GM19193 (cell line): ENCODE data around the gene POLG.

Experiments used
- POLR2A ChIP-seq: IDR thresholded peaks from 4 replicates; pipeline ENCODE4 v1.6.1; 2011; ENCODE audit not compliant: insufficient read depth, insufficient read length; ENCODE audit errors: extremely low read depth

The POLG gene

DNA sequence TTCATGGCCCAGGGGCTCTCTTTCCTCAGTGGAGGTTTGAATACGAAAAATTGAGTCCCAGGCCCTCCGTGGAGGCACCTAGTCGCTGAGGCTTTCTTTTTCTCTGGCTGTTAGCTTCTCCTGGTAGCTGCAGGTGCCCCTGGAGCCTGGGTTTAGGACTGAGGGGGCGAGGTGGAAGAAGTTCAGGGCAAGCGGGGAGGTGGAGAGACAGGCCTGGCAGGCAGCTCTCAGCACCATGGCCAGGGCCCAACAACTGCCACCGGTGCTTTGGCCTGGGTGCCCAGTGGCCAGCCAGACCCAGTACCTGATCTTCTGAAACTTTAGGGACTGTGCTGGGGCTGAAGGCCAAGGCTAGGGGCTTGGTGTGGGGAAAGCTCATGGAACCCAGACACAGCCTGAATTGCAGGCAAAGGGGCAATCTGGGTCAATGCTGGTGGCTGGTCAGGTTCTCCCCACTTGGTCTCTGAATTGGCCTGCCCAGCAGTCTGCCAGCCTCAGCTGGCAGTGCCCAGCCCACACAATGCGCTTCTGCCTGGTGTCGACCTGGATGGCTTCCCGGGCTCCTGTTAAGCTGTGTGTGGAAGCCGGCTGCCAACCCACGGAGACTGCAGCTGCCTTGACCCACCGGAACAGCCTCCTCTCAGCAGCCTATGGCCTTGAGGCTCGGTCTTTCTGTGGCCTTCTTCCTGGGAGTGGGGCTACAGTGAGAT, 30.3 kb upstream of the POLG start:
- no peak for TF ChIP-seq POLR2A

- TF ChIP-seq POLR2A = no peak
Observed at GRCh38 chr15:89364341-89364740, 29.7 kb upstream of the POLG start.

GRCh38 chr15:89363770-89364169, 29.1 kb upstream of the POLG start:
- TF ChIP-seq POLR2A = no peak

DNA sequence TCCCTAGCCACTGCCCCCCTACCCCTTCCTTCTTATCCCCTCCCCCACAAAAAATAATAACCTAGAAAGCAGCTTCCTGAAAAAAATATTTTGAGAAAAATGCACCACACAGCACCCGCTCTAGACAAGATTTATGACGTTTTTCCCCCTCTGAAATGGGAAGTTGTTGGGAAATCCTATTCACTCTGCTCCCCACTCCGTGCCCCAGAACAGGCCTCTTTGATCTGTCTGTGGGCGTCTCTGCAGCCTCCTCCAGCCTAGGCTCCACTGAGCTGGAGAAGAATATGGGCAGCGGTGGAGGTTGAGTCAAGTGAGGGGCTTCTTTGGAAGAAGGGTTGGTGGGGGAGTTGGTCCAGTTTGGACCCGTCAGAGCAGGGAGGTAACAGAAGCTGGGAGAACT, 28.5 kb upstream of the POLG start:
- no peak for TF ChIP-seq POLR2A

DNA sequence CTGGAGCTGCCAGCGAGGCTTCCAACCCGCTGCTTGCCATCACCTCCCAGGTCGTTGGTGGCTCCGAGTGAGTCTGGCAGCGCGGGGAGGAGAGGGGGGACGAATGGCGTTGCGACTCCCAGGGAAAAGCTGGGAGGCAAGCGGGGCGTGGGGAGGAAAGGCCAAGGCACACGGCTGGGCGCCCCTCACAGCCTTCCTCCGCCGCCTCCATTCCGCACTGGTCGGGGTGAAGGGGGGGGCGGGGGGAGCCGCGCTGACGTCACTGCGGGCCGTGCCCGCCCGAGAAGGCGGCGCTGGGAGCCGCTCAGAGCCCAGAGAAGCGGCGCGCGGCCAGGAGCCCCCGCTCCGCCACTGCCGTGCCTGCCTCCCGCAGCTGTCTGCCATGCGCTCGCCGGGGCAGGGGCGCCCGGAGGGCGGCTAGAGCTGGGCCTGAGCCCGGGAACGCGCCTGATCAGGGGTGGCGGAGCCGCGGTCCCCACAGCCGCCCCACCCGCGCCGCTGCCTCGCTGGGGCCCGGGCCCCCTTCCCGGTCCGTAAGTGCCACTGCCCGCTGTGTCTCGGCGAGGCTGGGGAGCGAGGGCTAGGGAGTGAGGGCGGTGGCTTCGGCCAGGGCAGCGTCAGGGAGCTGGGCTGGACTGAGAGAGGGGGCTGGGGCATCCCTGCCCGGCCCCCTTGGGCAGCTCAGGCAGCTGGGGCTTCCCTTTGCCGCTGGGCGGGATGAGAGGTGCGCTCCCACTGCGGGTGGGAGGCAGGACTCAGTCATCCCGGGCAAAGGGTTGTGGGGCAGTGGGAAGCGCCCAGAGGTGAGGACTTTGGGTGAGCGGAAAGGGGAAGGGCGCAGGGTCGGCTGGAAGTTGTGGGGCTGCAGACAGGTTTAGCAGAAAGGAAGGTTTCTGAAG, 27.8 kb upstream of the POLG start:
- no peak for TF ChIP-seq POLR2A

DNA sequence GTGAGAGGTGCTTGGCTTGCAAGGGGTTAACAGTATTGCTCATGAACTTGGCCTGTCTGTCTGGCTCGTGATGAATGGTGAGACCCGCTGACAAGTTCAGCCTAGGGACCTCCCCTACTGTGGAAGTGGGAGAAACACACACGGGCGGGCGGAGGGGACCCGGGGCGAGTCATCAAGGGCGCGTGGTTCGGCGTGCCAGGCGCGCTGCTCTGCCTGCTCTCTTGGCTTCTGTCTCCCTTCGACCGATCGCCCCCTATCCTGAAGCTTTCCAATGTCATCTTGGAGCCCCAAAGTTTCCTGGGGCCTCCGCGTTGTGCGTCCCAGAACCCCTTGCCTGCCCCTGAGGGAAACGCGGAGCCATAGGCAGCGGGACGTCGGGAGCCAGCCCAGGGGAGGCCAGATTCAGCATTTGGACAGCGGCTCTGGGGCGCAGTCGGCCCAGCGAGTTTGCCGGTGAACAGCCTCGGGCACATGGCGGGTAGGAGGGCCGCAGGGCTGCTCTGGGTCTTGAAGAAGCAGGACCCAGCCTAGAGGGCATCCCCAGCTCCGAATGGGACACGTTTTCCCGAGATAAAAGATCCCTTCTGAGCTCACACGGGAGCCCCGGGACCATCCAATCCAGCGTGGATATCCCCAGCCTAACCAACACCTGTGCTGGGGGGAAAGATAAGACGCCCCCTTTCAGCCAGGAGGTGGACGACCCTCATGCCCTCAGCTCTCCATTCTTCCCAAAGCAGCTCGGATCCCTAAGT, 27.0 kb upstream of the POLG start:
- no peak for TF ChIP-seq POLR2A

DNA sequence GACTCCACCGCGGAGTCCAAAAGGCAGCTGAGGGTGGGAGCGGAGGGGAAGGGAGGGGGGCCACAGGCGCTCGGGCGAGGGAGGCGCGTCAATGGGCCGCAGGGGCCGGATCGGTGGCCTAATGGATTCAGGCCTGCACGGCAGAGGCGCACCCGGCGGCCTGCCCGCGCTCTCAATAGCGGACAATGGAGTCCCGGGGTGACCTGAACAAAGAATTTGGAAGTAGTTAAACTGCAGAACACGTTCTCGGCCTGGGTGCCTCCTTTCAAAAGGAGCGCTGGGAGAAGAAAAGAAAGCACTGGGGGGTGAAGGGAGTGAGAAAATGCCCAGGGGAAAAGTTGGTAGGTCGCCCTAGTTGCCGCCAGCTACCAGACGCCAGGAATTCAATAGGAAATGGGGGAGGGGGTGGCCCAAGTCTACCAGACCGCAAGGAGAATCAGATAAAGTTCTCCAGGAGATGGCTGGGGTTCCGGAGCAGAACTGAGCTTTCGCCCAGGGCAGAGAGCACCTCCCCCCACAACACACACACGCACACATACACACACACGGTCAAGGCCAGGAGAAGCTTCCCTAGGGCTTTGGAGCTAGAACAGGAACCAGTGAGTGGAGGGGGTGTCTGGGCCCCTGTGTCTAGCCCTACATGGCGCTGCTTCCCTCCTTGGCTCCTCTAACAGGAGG, 25.8 kb upstream of the POLG start:
- TF ChIP-seq POLR2A = no peak

DNA sequence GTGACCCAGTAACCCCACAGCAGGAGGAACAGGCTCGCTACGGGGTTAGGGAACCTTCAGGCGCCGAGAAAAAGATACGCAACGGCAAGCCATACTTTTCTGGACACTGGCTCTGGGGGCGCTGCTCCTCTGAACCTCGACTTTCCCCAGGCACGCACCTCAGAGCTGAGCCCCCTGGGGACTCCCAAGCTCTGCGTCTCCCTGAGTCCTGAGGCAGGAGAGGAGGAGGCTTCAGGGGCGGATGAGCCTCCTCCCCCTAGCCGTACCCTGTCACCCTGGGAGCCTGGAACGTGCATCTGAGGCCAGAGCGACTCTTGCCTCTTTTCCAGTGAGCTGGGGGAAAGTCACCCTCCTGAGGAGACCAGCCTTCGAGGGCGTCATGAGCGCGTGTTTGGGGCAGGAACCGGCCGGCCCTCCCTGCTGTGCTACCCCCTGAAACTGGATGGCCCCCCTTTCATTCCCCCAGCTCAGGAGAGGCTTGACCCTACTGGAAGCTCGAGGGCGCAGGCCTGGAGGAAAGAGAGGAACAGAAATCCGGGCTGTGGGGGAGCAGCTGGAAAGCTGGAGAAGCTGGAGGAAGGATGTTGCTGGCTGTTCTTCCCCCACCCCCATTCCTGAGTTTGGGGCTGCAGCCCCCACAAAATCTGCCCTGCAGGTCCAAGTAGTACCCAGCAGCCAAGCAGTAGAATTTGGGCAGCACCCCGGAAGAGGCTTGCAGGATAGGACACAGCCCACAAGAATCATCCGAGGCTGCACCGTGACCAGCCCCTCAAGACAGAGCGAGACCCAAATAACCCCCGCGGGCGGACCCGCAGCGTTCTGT, 25.1 kb upstream of the POLG start:
- no peak for TF ChIP-seq POLR2A

- TF ChIP-seq POLR2A = no peak
Observed at GRCh38 chr15:89358755-89359439, 24.3 kb upstream of the POLG start.

- TF ChIP-seq POLR2A = no peak
Observed at GRCh38 chr15:89358435-89358754, 23.8 kb upstream of the POLG start.

- no peak for TF ChIP-seq POLR2A
Observed at GRCh38 chr15:89356634-89357298, 22.1 kb upstream of the POLG start.

GRCh38 chr15:89353991-89354390, 19.4 kb upstream of the POLG start:
- no peak for TF ChIP-seq POLR2A

DNA sequence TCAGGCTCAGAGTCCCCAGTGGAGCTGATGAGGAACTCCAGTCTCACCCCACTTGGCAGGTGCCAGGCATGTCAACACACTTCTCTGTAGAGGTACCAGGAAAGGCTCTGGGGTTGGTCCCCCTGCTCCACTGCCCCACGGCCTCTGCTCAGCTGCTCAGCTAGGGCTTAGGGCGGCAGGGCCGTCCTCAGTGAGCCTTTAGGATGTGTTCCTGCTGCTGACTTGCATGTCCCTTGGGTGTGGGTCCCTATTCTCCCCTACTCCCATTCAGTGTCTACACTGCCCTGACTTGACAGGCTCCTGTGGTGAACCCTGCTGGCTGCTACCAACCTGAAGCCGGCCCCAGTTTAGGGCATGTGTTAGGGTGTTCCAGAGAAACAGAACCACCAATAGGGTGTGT, 17.9 kb upstream of the POLG start:
- no peak for TF ChIP-seq POLR2A
